Hematopoietic multipotent progenitor cell treated with erythropoietin and hydrocortisone succinate and interleukin-3 and kit ligand, for 4 days (in vitro differentiated cells): ENCODE measurements around the gene MPPE1.
A peak's percentile ranks its signal among the peaks of the same experiment; 100 is the strongest.
"Not testable (repeated sequence)": the region's sequence is repeated elsewhere in the genome, so short reads cannot be mapped to it uniquely, and the experiment has no call there.

Experiments
- DNase-seq: peaks from one replicate; pipeline ENCODE4 v3.0.0-alpha.2; 2015

The MPPE1 gene

DNA sequence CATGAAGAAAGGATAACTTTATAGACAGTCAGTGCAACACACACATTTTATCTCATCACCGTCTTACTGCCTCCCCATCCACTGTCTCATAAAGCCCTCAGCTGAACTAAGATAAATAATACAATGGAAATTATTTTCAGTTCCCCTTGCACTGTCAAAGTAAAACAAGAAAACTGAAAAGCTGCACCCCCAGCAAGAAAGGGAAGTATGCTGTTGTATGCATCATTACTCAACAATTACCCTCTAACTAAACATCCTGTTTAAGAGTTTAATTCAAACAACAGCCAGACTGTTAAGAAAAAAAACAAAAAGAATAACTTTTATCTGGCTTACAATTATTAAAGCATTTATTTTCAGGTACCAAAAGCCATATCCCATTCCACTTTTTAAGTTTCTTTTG is 25.0 kb downstream of the MPPE1 start:
- peak; percentile 68 for DNase-seq

DNA sequence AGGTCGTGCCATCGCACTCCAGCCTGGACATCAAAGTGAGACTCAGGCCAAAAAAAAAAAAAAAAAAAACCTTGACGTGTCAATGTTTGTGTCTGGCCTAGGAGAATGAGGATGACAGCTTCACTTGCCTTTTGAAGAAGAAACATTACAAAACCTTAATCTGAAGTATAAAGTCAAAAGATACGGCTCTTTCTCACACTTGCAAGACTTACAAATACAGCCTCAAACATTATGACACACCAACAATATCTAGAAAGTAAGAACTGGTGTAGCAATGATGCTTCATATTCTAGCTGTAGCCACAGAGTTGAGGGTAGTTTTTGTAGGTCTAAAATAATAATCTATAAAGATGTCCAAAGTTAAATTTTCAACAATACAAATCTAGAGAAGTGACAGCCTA is 25.5 kb downstream of the MPPE1 start:
- no peak for DNase-seq

DNA sequence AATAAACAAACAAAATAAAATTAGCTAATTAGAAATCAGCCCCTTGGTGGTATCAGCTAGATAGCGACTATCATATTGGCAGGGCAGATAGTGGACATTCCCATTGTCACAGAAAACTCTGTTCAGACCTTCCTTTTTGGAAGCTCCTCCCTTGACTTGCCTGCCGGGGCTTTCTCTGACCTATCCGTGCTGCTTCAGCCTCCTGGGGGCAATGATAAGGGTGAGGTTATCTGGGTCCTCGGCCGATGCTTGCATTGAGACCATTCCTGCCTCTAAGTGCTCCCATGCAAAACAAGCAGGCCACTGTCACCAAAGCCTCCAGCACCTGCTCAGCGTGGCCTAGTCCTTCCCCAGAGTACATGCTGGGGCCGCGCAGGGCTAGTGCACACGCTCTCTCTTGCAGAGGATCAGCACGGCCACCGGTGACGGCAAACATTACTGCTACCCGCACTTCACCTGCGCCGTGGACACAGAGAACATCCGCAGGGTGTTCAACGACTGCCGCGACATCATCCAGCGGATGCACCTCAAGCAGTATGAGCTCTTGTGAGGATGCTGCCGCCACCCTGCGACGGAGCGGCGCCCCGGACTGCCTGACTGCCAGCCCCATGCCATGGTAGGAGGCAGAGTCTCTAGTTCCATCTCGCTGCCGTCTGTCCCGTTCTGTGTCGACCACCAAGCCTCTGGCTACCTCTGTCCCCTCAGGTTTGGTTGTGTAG is 27.4 kb downstream of the MPPE1 start:
- DNase-seq: peak; percentile 84

DNA sequence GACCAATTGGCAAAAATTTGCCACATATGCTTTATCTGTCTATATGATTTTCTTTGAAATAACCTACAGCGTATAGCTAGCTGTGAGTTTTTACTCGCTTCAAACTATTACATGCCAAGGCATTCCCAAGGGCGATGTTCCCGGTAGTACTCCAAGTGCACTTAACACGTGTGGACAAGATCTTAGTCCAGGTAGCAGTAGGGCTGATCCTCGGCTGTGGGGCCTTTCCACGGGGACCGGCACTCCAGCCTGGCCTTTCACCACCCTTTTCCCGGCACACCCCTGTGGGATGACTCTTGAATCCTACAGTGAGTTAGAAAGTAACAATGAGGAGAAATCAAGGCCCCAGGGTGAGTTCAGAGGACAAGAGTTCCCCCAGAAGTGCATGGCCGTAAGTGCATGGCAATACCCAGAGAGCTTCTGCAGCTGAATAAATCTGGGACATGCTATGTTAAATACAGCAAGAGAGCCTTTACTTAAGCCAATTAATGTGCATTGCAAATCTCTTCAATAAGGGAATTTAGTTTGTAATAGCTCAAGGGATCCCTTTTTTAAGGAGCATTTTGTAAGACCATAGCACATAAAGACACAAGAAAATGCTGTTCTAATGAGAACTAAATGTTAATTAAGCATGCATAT is 30.5 kb downstream of the MPPE1 start:
- DNase-seq: no peak

DNA sequence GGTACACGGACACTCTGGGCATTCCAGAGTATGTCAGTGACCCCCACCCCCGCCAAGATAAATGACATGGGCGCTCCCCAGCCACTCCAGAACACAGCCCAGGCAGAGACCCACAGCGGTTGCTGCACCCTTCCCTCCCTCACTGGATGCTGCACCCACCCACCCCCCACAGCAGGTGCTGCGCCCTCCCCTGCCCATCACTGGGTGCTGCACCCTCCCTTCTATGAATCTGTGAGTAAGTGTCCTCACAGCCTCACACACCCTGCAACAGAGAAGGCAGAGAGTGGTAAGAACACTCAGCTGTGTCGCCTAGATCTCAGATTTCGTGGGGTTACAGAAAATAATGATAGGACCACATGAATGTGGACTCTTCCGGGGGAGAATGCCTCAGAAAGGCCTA is 33.4 kb downstream of the MPPE1 start:
- DNase-seq: no peak

DNA sequence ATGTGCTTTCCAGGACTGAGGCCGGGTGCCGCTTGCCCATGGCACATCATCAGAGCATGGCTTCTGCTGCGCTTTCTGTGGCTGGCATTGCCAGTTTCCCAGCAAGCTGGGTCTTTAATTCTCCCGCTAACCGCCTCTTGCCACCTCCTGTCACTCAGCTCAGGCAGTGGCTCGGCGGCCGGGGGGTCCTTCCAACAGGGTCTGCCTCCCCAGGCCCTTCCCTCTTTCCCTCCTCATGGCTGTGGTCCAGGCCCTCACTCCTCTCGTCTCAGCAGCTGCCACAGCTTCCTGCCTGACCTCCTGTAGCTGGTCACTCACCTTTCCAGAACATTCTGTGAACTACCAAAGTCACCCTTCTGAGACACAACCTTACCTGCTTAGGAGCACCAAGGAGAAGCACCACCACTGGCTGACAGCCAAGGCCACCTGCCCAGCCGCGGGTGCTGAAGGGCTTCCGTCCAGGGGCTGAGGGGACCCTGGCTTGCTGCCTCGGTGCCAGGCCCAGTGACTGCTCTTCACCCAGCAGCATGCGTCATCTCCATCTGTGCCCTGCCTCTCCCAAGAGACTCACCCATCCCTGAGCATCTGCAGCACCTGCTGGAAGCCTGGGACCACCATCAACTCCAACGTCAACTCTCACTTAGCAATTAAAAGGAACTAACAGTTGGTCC is 34.3 kb downstream of the MPPE1 start:
- no peak for DNase-seq

DNA sequence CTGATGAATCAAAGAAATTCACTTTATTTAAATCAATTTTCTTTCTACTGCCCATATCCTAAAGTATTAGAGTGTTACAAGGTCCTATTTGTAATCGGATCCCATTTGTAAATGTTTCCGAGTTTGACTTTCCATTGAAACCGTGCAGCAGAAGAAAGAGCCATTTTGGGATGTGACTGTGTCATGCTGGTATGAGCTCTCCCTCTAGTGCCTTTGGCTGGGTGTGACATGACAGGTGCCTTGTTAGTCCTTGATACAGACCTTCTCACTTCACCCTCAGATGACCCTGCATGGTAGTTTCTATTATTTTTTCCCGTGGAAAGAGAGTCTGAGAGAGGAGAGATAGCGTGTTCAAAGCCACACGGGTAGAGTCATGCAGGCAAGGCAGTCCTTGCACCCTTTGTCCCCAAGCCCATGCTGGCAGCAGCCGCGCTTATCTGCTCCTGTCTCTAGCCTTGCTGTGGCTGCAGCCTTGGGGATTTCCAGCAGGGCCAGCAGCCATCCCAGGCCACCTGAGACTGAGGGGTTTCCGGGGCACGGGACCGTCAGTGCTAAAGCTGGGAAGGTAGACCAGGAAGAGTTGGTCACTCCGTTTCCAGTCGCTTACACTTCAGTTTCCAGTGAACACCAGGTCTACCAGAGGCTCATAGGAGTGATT is 35.5 kb downstream of the MPPE1 start:
- peak; percentile 57 for DNase-seq

DNA sequence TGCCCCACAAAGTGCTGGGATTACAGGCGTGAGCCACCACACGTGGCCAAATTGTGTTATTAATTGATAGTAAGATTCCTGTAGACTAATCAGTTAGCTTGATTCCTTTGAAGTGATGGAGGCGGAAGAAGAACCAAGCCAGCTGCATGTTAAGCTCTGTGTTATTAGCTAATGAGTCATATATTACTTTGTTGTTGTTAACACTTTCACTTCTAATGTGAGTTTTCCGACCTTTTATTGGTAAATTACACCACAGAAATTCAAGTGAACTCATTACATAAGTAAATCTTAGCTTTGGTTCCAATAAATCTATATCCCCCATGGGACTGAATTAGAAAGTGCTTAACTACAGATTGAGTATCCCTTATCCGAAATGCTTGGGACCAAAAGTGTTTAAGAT is 36.6 kb downstream of the MPPE1 start:
- no peak for DNase-seq

DNA sequence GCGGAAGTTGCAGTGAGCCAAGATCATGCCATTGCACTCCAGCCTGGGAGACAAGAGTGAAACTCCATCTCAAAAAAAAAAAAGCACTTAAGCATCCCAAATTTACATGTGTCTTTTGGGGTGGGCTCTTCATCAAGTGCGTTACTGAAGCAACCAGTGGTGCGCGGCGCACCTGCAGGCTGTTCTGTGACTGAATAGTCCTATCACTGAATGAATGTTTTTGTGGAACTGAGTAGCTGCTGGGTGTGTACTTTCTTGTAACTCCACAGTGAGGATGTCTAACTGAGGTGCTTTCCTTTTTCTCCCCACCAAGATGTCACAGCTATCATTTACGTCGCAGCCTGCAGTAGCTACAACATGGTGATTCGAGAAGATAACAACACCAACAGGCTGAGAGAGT is 39.9 kb downstream of the MPPE1 start:
- DNase-seq: no peak

DNA sequence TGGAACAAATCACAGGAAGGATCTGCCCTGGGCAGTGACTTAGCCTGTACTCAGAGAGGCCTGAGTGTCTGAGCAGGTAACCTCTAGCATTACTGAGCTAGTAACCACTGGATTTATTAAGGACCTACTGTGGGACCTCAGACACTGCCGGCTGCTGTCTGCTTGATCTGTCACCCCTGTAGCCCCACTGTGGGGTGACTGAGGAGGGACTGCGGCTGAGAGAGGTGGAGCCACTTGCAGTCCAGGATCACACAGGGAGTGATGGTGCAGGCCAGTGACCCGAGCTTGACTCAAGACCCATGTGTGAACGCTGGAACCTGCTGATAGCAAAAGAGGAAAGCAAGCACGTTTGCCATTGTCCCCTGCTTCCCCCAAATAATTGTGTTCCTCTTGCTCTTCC is 41.4 kb downstream of the MPPE1 start:
- DNase-seq: no peak

DNA sequence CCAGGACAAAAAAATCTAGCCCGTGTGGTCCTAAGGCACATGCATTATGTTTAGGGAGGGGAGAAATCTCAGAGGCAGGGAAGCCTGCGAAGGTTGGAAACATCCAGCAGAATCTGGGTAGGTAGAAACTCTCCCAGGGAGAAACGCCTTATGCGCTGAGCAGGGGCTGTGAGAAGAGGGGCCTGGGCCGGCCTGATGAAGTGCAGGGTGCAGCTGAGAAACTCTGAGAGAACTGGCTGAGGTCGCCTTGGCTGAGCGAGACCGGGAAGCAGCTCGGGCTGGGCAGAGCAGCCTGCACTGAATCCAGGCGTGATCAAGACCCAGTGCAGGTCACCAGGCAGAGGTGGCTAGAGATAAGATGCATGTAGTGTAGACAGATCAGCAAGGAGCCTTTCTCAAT is 41.8 kb downstream of the MPPE1 start:
- DNase-seq: no peak

DNA sequence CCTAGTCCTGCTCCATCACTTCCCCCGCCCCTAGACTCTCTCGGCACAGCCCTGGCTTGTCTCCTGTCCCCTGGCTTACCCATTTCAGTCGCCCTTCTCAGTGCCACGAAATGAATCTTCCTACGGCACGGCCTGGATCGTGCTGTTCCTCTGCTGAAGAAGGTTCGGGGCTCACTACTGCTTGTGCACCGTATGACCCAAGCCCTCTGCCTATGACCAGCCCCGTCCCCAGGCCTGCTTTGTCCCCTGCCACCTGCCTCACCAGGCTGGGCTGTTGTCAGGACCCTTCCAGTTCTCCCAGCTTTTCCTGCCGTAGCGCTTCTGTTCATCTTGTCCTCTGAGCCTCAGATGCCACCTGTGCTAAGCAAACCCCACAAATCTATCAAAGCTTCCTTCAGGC is 43.0 kb downstream of the MPPE1 start:
- no peak for DNase-seq

DNA sequence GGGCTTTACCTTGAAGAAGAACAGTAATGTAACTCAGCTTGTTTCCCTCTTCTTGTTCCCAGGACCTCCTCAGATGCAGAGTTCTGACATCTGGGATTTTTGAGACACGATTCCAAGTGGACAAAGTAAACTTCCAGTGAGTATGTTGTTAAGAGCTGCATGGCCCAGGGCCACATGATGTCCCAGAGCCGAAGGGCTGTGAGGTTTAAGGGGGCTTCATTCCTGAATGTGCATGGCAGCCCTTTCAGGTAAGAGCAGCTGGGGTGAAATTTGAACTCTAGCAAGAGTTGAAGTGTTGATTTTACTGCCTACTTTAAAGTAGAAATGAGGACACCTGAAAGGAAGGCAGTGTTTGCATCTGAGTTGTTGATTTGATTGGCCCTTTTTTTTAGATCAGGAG is 43.6 kb downstream of the MPPE1 start:
- DNase-seq: no peak

DNA sequence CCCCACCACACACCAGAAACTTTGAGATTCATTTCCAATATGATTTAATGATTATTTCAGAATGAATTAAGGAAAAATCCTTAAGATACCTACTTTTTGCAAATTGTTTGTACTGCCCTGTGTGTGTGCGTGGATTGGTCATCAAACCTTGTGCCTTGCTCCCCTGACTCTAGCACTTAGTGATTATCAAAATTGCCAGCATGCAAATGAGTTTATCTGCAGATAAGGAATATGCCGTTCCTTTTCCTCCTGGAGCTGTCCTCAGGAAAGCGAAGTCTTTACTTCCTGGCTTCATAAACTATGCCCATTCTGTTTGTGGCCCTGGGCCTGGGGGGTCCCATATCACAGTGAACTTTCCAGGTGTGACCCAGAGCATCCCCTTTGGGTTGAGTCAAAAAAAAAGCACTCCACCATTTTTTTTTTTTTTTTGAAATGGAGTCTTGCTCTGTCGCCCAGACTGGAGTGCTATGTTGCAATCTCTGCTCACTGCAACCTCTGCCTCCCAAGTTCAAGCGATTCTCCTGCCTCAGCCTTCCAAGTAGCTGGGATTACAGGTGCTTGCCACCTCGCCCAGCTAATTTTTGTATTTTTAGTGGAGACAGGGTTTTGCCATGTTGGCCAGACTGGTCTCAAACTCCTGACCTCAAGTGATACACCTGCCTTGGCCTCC is 45.5 kb downstream of the MPPE1 start:
- no peak for DNase-seq

DNA sequence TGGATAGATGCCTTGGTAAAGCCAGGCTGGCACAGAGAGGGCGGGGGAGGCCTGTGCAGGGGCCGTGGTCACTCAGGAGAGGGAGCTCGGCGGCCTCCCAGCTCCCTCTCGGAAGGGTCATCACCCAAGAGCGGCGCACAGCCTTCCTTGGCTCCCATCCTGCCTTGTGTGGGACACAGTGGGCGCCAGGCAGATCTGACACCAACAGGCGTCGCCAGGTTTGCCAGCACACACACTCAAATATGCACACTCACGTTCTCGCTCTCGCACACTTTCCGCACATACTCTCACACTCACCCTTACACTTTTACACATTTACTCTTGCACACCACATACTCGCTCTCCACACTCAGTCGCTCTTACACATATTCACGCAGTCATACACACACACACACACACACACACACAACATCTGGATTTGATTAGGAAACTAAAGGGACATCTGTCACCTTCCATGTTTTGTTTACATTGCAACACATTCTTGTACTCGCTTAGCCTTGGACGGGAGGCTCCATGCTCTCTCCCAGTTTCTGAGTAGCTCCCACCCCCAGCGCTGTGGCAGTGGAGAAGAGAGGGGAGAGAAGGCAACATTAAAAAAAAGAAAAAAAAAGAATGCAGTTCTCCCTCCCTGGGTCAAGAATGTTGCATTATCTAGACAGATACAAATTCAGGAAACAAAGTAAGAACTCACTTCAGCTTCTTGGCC is 46.4 kb downstream of the MPPE1 start:
- DNase-seq: no peak

DNA sequence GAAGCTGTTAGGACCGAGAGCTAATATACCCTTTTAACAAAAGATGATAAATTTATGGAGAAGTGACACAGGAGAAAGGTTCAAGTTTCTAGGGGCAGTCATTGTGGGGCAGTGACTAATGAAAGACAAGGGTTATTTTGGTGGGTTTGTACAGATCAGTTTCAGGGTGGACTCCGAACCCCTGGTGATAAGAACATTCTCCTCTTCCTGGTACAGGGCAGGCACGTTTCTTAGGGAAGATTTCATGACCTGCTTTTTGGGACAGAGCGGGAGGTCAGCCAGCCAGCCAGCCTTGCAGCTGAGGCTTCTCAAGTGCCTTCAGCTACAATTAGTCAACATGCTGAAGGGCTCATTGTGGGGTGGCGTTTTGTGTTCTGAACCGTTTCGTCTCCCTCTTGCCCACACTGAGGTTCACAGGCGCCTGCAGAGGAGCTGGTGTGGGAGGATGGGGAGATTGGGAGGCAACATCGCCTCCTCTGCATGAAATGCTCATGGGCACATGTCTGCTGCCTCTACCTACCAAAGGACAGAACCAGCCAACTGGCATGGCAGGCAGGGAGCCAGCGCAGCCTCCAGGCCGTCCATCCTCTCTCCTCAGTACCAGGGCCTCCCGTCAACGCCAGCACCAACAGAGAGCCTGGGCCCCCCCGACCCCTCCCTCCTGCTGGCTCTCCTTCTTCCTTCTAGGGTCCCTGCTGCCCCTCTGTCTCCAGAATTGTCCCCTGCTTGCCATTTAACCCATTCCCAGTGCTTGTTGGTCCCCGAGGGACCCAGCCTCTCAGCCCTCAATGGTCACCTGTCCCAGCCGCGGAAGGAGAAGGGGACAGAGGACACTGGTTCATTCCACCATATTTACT is 47.3 kb downstream of the MPPE1 start:
- DNase-seq: no peak

DNA sequence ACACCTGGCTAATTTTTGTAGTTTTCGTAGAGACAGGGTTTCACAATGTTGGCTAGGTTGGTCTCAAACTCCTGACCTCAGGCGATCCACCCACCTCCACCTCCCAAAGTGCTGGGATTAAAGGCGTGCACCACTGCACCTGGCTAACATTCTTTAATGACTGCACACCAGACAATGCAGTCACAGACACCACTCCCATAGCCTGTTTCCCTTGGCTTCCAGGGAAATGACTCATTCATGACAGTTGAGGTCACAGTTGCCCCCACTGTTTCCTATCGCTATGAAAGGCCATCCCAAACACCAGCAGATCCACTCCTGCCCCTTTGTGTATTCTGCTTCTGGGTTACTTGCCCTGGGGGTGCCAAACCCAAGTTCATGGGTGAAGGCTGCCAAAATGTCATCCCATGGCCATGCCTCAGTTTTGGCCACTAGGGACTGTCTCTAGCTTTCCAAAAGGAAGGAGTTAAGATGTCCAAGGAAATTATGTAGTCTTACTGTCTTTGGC is 48.2 kb downstream of the MPPE1 start:
- no peak for DNase-seq

DNA sequence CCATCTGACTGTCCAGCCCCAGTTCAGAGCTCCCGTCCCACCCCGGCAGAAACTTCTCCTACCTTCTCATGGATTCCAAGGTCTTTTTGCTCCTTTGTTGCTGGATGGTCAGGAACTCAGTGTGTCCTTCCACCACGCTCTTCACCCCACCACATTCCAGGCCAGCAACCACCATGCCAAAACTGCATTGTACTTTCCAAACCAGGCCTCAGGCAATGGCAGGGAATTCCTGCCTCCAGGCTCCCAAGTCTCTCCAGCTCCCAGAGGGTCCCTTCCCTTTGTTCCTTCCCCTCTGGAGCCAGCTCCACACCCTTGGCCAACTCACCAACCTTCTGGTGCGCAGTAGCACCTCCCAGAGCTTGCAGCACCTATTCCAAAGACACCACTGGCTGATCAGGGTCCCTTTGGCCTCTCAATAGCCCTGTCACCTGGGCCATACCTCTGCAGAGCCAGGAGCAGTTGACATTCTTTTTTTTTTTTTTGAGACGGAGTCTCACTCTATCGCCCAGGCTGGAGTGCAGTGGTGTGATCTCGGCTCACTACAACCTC is 48.8 kb downstream of the MPPE1 start:
- no peak for DNase-seq

DNA sequence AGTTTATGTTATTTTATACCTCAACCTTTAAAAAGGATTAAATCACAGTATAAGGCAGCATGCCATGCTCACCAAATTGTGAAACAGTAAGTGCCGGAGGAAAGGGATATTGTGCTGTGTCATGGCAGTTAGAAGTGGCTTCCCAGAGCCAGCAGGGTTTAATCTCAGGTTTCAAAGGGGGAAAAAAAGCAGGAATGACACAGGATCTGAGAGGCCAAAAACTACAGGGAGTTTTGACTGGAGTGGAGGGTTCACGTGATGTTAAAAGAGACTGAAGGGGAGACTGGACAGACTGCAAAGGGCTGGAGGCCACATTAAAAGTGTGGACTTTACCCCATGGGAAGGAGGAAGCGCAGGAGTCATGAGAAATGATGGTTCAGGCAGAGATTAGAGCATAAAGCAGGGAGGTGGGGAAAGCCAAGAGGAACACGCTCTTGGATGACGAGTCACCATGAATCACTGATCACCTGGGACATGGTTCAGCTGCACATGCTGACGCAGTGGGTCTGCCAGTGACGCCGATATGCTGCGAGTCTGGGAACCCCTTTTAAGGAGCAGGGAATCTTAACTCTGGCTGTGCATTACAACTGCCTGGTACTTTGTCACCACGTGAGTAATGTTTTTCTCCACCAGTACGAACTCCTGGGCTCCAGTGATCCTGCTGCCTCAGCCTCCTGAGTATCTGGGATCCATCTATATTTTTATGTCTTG is 50.8 kb downstream of the MPPE1 start:
- DNase-seq: no peak

DNA sequence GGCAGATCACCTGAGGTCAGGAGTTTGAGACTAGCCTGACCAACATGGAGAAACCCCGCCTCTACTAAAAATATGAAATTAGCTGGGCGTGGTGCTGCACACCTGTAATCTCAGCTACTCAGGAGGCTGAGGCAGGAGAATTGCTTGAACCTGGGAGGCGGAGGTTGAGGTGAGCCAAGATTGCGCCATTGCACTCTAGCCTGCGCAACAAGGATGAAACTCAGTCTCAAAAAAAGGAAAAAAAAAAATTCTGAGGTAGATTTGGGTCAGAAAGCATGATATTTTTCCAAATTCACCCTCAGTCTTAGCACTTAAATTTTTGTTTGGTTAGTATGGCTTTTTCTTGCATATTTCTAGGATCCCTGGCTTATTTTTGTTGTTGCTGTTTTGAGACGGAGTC is 53.6 kb downstream of the MPPE1 start:
- DNase-seq: not testable (repeated sequence)
